Tibial nerve (tissue), 4 donors: Measurements from ENCODE around the gene TMCC1.
"Not testable (repeated sequence)": the region's sequence is repeated elsewhere in the genome, so short reads cannot be mapped to it uniquely, and the experiment has no call there.

ENCODE experiments used
- CTCF ChIP-seq, 5 experiments: fragments of 200-600 bp in 3 of 5; fragments of 450-650 bp in 2 of 5; sonication (generic) in 3 of 5; IDR thresholded peaks; one replicate each; pipeline ENCODE4 v1.5.1; 2016 to 2019; ENCODE audit warnings: antibody characterized with exemption in 5 of 5, mild to moderate bottlenecking in 3 of 5, moderate library complexity in 2 of 5
- EP300 ChIP-seq, 2 donors: sonication (generic); formaldehyde crosslinking; IDR thresholded peaks; one replicate each; pipeline ENCODE4 v1.6.1; 2017; ENCODE audit warnings: antibody characterized with exemption in 2 of 2, mild to moderate bottlenecking in 1 of 2
- POLR2A ChIP-seq, 2 donors: fragments of 450-650 bp; IDR thresholded peaks; one replicate each; pipeline ENCODE4 v1.6.1; 2017; ENCODE audit warnings: antibody characterized with exemption in 2 of 2, mild to moderate bottlenecking in 2 of 2, moderate library complexity in 2 of 2

GRCh38 chr3:129610794-129611445, 282.6 kb downstream of the TMCC1 start:
- not testable (repeated sequence) for TF ChIP-seq CTCF, EP300, POLR2A (IDR thresholded peaks at IDR 0.05)
